Measurements from ENCODE around the gene CYP4X1. TPM values are rescaled to one million over a fixed set of nuclear protein-coding genes. Genes with fewer than 3 reads are reported as not detected.
"Not testable (repeated sequence)": the region's sequence is repeated elsewhere in the genome, so short reads cannot be mapped to it uniquely, and the experiment has no call there.

CYP4X1 gene
- polyA plus RNA-seq, result 1 to 10 TPM in 2 of 3 donors, under 1 TPM in 1; 0.72 to 4.7 (median 3.1) TPM

- WGBS, 3 donors, result 1 to 4% (median 2%) methylated on average over 49 of the region's 49 CpGs
These were observed at the start of gene CYP4X1 for GRCh38 chr1:47023268-47024140. Gene CYP4X1 (plus strand): TSS chr1:47023669. CDS start chr1:47023818, 149 bp downstream.

GRCh38 chr1:46983166-46983829, 40.2 kb upstream of the CYP4X1 start:
- no peak overlapping the region for H3K27ac ChIP-seq (ENCODE audit: low read depth, low read length)
- 43 to 52% (median 50%) methylated on average over 7 of the region's 7 CpGs for WGBS, 3 donors

More at GRCh38 chr1:47023268-47024140, at the start of gene CYP4X1:
- H3K27ac ChIP-seq (ENCODE audit: low read depth, low read length), result no peak within 1 kb of the TSS

- no peak overlapping the region for H3K27ac ChIP-seq (ENCODE audit: low read depth, low read length)
- 35 to 43% (median 39%) methylated on average over 3 of the region's 3 CpGs for WGBS, 3 donors
These were observed 39.5 kb upstream of the CYP4X1 start for GRCh38 chr1:46983830-46984586.

GRCh38 chr1:46990541-46990940, 32.9 kb upstream of the CYP4X1 start:
- not testable (repeated sequence) for H3K27ac ChIP-seq (ENCODE audit: low read depth, low read length)
- WGBS, 3 donors, result 77 to 93% (median 87%) methylated on average over 2 of the region's 2 CpGs

- H3K27ac ChIP-seq (ENCODE audit: low read depth, low read length), result no peak overlapping the region
- 27 to 52% (median 40%) methylated on average over 13 of the region's 13 CpGs for WGBS, 3 donors
These were observed 32.2 kb upstream of the CYP4X1 start for GRCh38 chr1:46991083-46991923.

GRCh38 chr1:46996659-46997281, 26.7 kb upstream of the CYP4X1 start:
- H3K27ac ChIP-seq (ENCODE audit: low read depth, low read length), result no peak overlapping the region
- 30 to 44% (median 44%) methylated on average over 3 of the region's 3 CpGs for whole genome bisulfite sequencing, 3 donors

- WGBS, 3 donors, result 19 to 46% (median 32%) methylated on average over 1 of the region's 1 CpG
These were observed 21.3 kb upstream of the CYP4X1 start for GRCh38 chr1:47002211-47002610.

GRCh38 chr1:47003896-47004403, 19.5 kb upstream of the CYP4X1 start:
- 66 to 83% (median 82%) methylated on average over 5 of the region's 5 CpGs for WGBS, 3 donors
- H3K27ac ChIP-seq (ENCODE audit: low read depth, low read length), result no peak overlapping the region

More at GRCh38 chr1:47002211-47002610, 21.3 kb upstream of the CYP4X1 start:
- no peak overlapping the region for H3K27ac ChIP-seq (ENCODE audit: low read depth, low read length)

- WGBS, 3 donors, result 89 to 96% (median 91%) methylated on average over 9 of the region's 9 CpGs
These were observed 17.0 kb upstream of the CYP4X1 start for GRCh38 chr1:47006437-47006836.

GRCh38 chr1:47013293-47013692, 10.2 kb upstream of the CYP4X1 start:
- WGBS, 3 donors, result 56 to 75% (median 65%) methylated on average over 2 of the region's 2 CpGs
- no peak overlapping the region for H3K27ac ChIP-seq (ENCODE audit: low read depth, low read length)

More at GRCh38 chr1:47006437-47006836, 17.0 kb upstream of the CYP4X1 start:
- not testable (repeated sequence) for H3K27ac ChIP-seq (ENCODE audit: low read depth, low read length)

- WGBS, 3 donors, result 54 to 66% (median 57%) methylated on average over 2 of the region's 2 CpGs
- no peak overlapping the region for H3K27ac ChIP-seq (ENCODE audit: low read depth, low read length)
These were observed 2.4 kb upstream of the CYP4X1 start for GRCh38 chr1:47021070-47021469.

GRCh38 chr1:47024141-47024801, 802 bp downstream of the CYP4X1 start:
- no peak overlapping the region for H3K27ac ChIP-seq (ENCODE audit: low read depth, low read length)
- 32 to 34% (median 34%) methylated on average over 8 of the region's 8 CpGs for WGBS, 3 donors

- H3K27ac ChIP-seq (ENCODE audit: low read depth, low read length), result no peak overlapping the region
- 61 to 80% (median 70%) methylated on average over 3 of the region's 3 CpGs for WGBS, 3 donors
These were observed 6.8 kb downstream of the CYP4X1 start for GRCh38 chr1:47030170-47030805.

GRCh38 chr1:47031059-47031458, 7.6 kb downstream of the CYP4X1 start:
- no peak overlapping the region for H3K27ac ChIP-seq (ENCODE audit: low read depth, low read length)
- WGBS, 3 donors, result 20 to 47% (median 37%) methylated on average over 3 of the region's 3 CpGs

- WGBS, 3 donors, result 56 to 72% (median 67%) methylated on average over 3 of the region's 3 CpGs
These were observed 8.1 kb downstream of the CYP4X1 start for GRCh38 chr1:47031585-47031984.

GRCh38 chr1:47036764-47037163, 13.3 kb downstream of the CYP4X1 start:
- WGBS, 3 donors, result 84 to 92% (median 91%) methylated on average over 1 of the region's 1 CpG
- no peak overlapping the region for H3K27ac ChIP-seq (ENCODE audit: low read depth, low read length)

More at GRCh38 chr1:47031585-47031984, 8.1 kb downstream of the CYP4X1 start:
- H3K27ac ChIP-seq (ENCODE audit: low read depth, low read length), result no peak overlapping the region
